PC-9 (cell line): ENCODE results near the gene KDELR1. TPM values are rescaled to one million over a fixed set of nuclear protein-coding genes. Genes with fewer than 3 reads are reported as not detected.

Experiments
- Bru-seq: library from RNA; stranded (reverse); fragments of 400-500 nt; gene quantifications from one replicate; lab custom pipeline; 2021; lab: Mats Ljungman, UMichigan
- BruChase-seq, 2 experiments: library from RNA; stranded (reverse); fragments of 400-500 nt; gene quantifications; one replicate each; lab custom pipeline; 2021; lab: Mats Ljungman, UMichigan
- BruUV-seq: library from RNA; stranded (reverse); fragments of 400-500 nt; replicated peaks from 2 replicates; lab custom pipeline; 2021; lab: Mats Ljungman, UMichigan
- CTCF ChIA-PET: fragments of 300-600 bp; sonication (Branson Sonifier 250); formaldehyde crosslinking; loops from one replicate; lab custom pipeline; 2022; ENCODE audit warnings: antibody characterized with exemption; lab: Charles Lee
- POLR2A ChIA-PET: fragments of 300-600 bp; sonication (Branson Sonifier 250); formaldehyde crosslinking; loops from one replicate; lab custom pipeline; 2022; ENCODE audit warnings: antibody characterized with exemption; ENCODE audit not compliant: unreplicated experiment; lab: Charles Lee
- DNase-seq, 2 experiments: peaks; one replicate each; pipeline versions ENCODE4 v3.0.0 to v3.0.0-alpha.2; 2015 to 2022; ENCODE audit warnings: mixed read lengths in 1 of 2
- H2AFZ ChIP-seq: fragments of 200-600 bp; sonication (generic); 2 replicates; pipeline ENCODE4 v1.8.1; 2017; ENCODE audit warnings: antibody characterized with exemption
- H3F3A ChIP-seq: fragments of 200-600 bp; sonication (generic); 2 replicates; pipeline ENCODE4 v1.8.1; 2017; ENCODE audit warnings: antibody characterized with exemption, mild to moderate bottlenecking, low read depth; ENCODE audit not compliant: insufficient read depth
- H3K27ac ChIP-seq: fragments of 200-600 bp; sonication (generic); 2 replicates; pipeline ENCODE4 v1.6.1; 2016; ENCODE audit warnings: mixed run types
- H3K27me3 ChIP-seq: fragments of 200-600 bp; sonication (generic); 2 replicates; pipeline ENCODE4 v1.6.1; 2016; ENCODE audit warnings: low read depth, mixed run types; ENCODE audit not compliant: insufficient read depth
- H3K36me3 ChIP-seq: fragments of 200-600 bp; sonication (generic); 2 replicates; pipeline ENCODE4 v1.6.1; 2016; ENCODE audit warnings: low read depth, mixed run types
- H3K4me1 ChIP-seq: fragments of 200-600 bp; sonication (generic); replicated peaks from 2 replicates; pipeline ENCODE4 v1.6.1; 2016; ENCODE audit warnings: mixed run types; ENCODE audit not compliant: insufficient read depth
- H3K4me2 ChIP-seq: fragments of 200-600 bp; sonication (generic); 2 replicates; pipeline ENCODE4 v1.6.1; 2017; ENCODE audit warnings: mixed run types
- H3K4me3 ChIP-seq: fragments of 200-600 bp; sonication (generic); 2 replicates; pipeline ENCODE4 v1.6.1; 2016; ENCODE audit warnings: mixed run types
- H3K79me2 ChIP-seq: fragments of 200-600 bp; sonication (generic); 2 replicates; pipeline ENCODE4 v1.6.1; 2017; ENCODE audit warnings: low read depth, mixed run types
- H3K9me2 ChIP-seq: fragments of 200-600 bp; sonication (generic); 2 replicates; pipeline ENCODE4 v1.8.1; 2017; ENCODE audit warnings: mild to moderate bottlenecking; ENCODE audit not compliant: insufficient read depth
- H3K9me3 ChIP-seq: fragments of 200-600 bp; sonication (generic); 2 replicates; pipeline ENCODE4 v1.8.1; 2016; ENCODE audit warnings: low read depth; ENCODE audit not compliant: insufficient read depth
- H4K20me1 ChIP-seq: fragments of 200-600 bp; sonication (generic); 2 replicates; pipeline ENCODE4 v1.8.1; 2017; ENCODE audit not compliant: insufficient read depth
- CTCF ChIP-seq: fragments of 200-600 bp; sonication (generic); conservative IDR thresholded peaks from 2 replicates; pipeline ENCODE4 v1.6.1; 2017; ENCODE audit warnings: mixed run types, antibody characterized with exemption, mild to moderate bottlenecking, moderate library complexity
- EZH2 ChIP-seq: fragments of 200-600 bp; sonication (generic); IDR thresholded peaks from 2 replicates; pipeline ENCODE4 v1.8.0; 2017; ENCODE audit warnings: antibody characterized with exemption, low read depth
- intact Hi-C: fragments of 100-400 bp; cut with micrococcal nuclease; formaldehyde crosslinking; loops from one replicate; pipeline ENCODE4 v1.10.0; 2022; ENCODE audit not compliant: unreplicated experiment
- long read RNA-seq: library from polyadenylated mRNA; stranded (forward); transcript quantifications from one replicate; pipeline ENCODE4 v2.0.0, GENCODE V29; 2022
- total RNA-seq: library from RNA; stranded (reverse); gene quantifications from 2 replicates; pipeline ENCODE4 v1.2.3, GENCODE V29; 2021

KDELR1 gene
- total RNA-seq, result 220 and 261 TPM in 2 replicates
- percentile 83 among the genes with signal in this experiment for Bru-seq, nascent RNA
- BruChase-seq, experiment 1, labeled RNA remaining after a 2-hour chase, result percentile 92 among the genes with signal in this experiment
- BruChase-seq, experiment 2, labeled RNA remaining after a 6-hour chase, result percentile 97 among the genes with signal in this experiment
- long read RNA-seq, transcript KDELR1-203 (4 exons, 1,594 nt), result minor isoform, 13 of 218 reads
- long read RNA-seq, transcript KDELR1-201 (5 exons, 1,557 nt), result major isoform, 174 of 218 reads
- long read RNA-seq, partial matches to known transcripts, result 30 of 218 reads
- long read RNA-seq, other reads (novel, unspliced or antisense), result 1 of 218 reads

GRCh38 chr19:48391100-48392005 is at the start of gene KDELR1:
Gene KDELR1, minus strand, starts transcription at chr19:48391551. Its CDS starts 193 bp downstream, at chr19:48391358.
- no peaks in the 10 kb centered on the region for H3K9me3 ChIP-seq
- peak within 1 kb of the TSS; percentile 75 for H2AFZ ChIP-seq
- peaks cover 34% of the 10 kb centered on the region for H3K79me2 ChIP-seq
- H3K4me3 ChIP-seq, result peak within 1 kb of the TSS; percentile 91
- DNase-seq, result peak in 1 of 2 experiments; percentile 82
- no peaks in the 10 kb centered on the region for H3K9me2 ChIP-seq
- H4K20me1 ChIP-seq, result peaks cover 15% of the 10 kb centered on the region
- no peaks in the 10 kb centered on the region for H3K4me1 ChIP-seq
- peaks cover 25% of the 10 kb centered on the region for H3K36me3 ChIP-seq
- intact Hi-C loops, result loop anchor here (1.0 to 5.0 kb wide), 4 partner anchors 27 to 124 kb away; partner anchors contain the start of gene SYNGR4
- H3K27me3 ChIP-seq, result peaks cover 11% of the 10 kb centered on the region
- peak within 1 kb of the TSS; percentile 58 for H3K27ac ChIP-seq
- CTCF ChIA-PET, result interaction anchor here (0.5 to 1.6 kb wide), 9 partner anchors 22 to 1673 kb away, joined by 3 to 30 read pairs (median 4); no protein-coding TSS in a partner anchor
- H3F3A ChIP-seq, result peaks cover 45% of the 10 kb centered on the region
- POLR2A ChIA-PET, result interaction anchor here (0.6 to 1.5 kb wide), 6 partner anchors 27 to 193 kb away, joined by 4 to 9 read pairs (median 6); partner anchors contain the start of genes SYNGR4 and TMEM143
- H3K4me2 ChIP-seq, result peak within 1 kb of the TSS; percentile 99
- TF ChIP-seq CTCF (peak; percentile 95), EZH2 (no peak)
- TSS peak; percentile 75 for BruUV-seq

DNA sequence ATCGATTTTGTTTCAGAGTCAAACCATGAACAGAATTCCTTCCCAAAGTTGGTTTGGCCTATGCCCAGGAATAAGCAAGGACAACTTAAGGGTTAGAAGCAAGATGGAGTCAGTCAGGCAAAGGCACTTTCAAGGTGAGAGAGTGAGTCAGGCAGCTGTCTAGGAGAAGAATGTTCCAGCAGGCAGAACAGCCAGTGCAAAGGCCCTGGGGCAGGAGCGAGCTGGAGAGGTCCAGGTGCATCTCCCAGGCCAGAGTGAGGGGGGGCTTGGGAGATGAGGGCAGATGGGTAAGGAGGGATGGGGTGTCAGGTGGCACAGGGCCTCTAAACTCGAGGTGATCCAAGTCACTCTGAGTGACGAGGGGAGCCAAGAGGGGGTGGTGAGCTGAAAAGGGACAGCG is 45.2 kb upstream of the KDELR1 start:
- Histone ChIP-seq H3K27me3 (no peaks in the 10 kb centered on the region), H3K9me3 (no peaks in the 10 kb centered on the region), H3K4me1 (no peaks in the 10 kb centered on the region), H3K4me3 (no peak overlapping the region), H3K79me2 (no peaks in the 10 kb centered on the region), H3K27ac (no peak overlapping the region), H3K4me2 (no peak overlapping the region), H3K36me3 (0 out of 2 replicates have a peak, but pooled peaks cover 2% of the 10 kb centered on the region), H3F3A (peaks cover 33% of the 10 kb centered on the region), H3K9me2 (no peaks in the 10 kb centered on the region), H2AFZ (no peak overlapping the region), H4K20me1 (no peaks in the 10 kb centered on the region; the same call in 1 of the 2 replicates)
- ChIA-PET CTCF (no interaction called here), POLR2A (no interaction called here)
- no peak for DNase-seq
- intact Hi-C loops, result no loop called here
- no peak for TF ChIP-seq CTCF
- no peak for TF ChIP-seq EZH2
- BruUV-seq, result no TSS peak

DNA sequence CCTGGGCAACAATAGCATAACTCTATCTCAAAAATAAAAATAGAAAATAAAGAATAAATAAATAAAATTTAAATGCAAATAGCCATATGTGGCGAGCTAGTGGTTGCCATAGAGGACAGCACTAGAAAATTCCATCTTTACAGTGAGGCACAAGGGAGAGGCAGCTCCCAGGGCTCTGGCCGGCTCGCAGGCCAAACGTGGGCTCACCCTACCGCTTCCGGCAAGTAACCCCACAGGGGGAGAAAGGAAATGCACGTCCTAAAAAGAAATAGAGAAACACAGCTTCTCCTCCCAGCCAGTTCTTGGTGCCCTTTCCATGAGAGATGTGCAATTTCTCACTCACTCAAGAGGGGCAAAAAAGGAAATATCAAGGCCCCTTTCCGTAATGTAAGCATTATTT is 42.0 kb upstream of the KDELR1 start:
- TF ChIP-seq EZH2 (no peak), CTCF (no peak)
- POLR2A ChIA-PET, result no interaction called here
- intact Hi-C loops, result no loop called here

More for the DNA sequence above, 42.0 kb upstream of the KDELR1 start:
- no peaks in the 10 kb centered on the region for H3K79me2 ChIP-seq
- H4K20me1 ChIP-seq, result no peaks in the 10 kb centered on the region; the same call in 1 of the 2 replicates
- H3F3A ChIP-seq, result peaks cover 34% of the 10 kb centered on the region
- H3K27me3 ChIP-seq, result no peaks in the 10 kb centered on the region
- no peaks in the 10 kb centered on the region for H3K4me1 ChIP-seq
- no peak overlapping the region for H3K4me3 ChIP-seq
- no peaks in the 10 kb centered on the region for H3K9me2 ChIP-seq
- no peak overlapping the region for H3K4me2 ChIP-seq
- peaks cover 21% of the 10 kb centered on the region for H3K36me3 ChIP-seq
- CTCF ChIA-PET, result no interaction called here
- no peak for DNase-seq
- no peaks in the 10 kb centered on the region for H3K9me3 ChIP-seq
- H3K27ac ChIP-seq, result no peak overlapping the region
- H2AFZ ChIP-seq, result no peak overlapping the region
- BruUV-seq, result no TSS peak
